ENCODE results near the gene FRRS1L. TPM values are rescaled to one million over a fixed set of nuclear protein-coding genes. Genes with fewer than 3 reads are reported as not detected.

FRRS1L gene
- total RNA-seq, 1 donor from 2014 or later, result under 0.01 TPM

Other genes starting within 250 kb of the FRRS1L start
- gene ELP1, start 233.1 kb downstream of the FRRS1L start, total RNA-seq, result 24.7 and 28.1 TPM in 2 replicates
- gene ABITRAM, start 232.8 kb downstream of the FRRS1L start, total RNA-seq, result 10.6 and 12.0 TPM in 2 replicates
- gene CTNNAL1, start 153.8 kb downstream of the FRRS1L start, total RNA-seq, result 20.3 and 24.7 TPM in 2 replicates
- gene TMEM245, start 47.3 kb downstream of the FRRS1L start, total RNA-seq, result 42.0 and 44.5 TPM in 2 replicates
- 9.6 and 11.0 TPM in 2 replicates for gene EPB41L4B, start 153.8 kb upstream of the FRRS1L start, total RNA-seq

Measured in kidney epithelial cell (primary cell).